Gastroesophageal sphincter (tissue), 4 donors: ENCODE measurements around the gene COL18A1. TPM values are rescaled to one million over a fixed set of nuclear protein-coding genes. Genes with fewer than 3 reads are reported as not detected.

Experiments used
- ATAC-seq: fragments of 150-250 bp; one replicate; pipeline ENCODE4 v1.9.1; 2016; ENCODE audit warnings: mild to moderate bottlenecking, moderate library complexity
- H3K27ac ChIP-seq, 4 donors: fragments of 200-600 bp; sonication (generic) in 3 of 4; 1 replicate in 3 of 4; 2 replicates in 1 of 4; pipeline ENCODE4 v1.5.1; 2016 to 2019
- H3K27me3 ChIP-seq: fragments of 200-600 bp; sonication (generic); one replicate; pipeline ENCODE4 v1.5.1; 2019
- H3K36me3 ChIP-seq, 2 donors: fragments of 200-600 bp; sonication (generic); one replicate each; pipeline ENCODE4 v1.5.1; 2019; ENCODE audit warnings: control low read depth in 1 of 2
- H3K4me1 ChIP-seq, 3 donors: fragments of 200-600 bp; sonication (generic); 1 replicate in 2 of 3; 2 replicates in 1 of 3; pipeline ENCODE4 v1.5.1; 2016 to 2019; ENCODE audit warnings: control low read depth in 2 of 3
- H3K4me3 ChIP-seq, 2 donors: fragments of 200-600 bp; sonication (generic); one replicate each; pipeline ENCODE4 v1.5.1; 2019; ENCODE audit warnings: mild to moderate bottlenecking in 1 of 2, moderate library complexity in 1 of 2
- H3K9me3 ChIP-seq, 3 donors: fragments of 200-600 bp; sonication (generic); one replicate each; pipeline ENCODE4 v1.5.1; 2017 to 2019; ENCODE audit warnings: control low read depth in 2 of 3
- EP300 ChIP-seq: sonication (generic); formaldehyde crosslinking; IDR thresholded peaks from one replicate; pipeline ENCODE4 v1.6.1; 2017; ENCODE audit warnings: antibody characterized with exemption, mild to moderate bottlenecking
- POLR2A ChIP-seq, 2 donors: fragments of 450-650 bp; IDR thresholded peaks; one replicate each; pipeline ENCODE4 v1.6.1; 2017; ENCODE audit warnings: antibody characterized with exemption in 2 of 2, mild to moderate bottlenecking in 2 of 2, moderate library complexity in 1 of 2
- POLR2AphosphoS5 ChIP-seq: sonication (generic); formaldehyde crosslinking; IDR thresholded peaks from one replicate; pipeline ENCODE4 v1.6.1; 2017; ENCODE audit warnings: antibody characterized with exemption
- WGBS, 2 donors: methylation state at CpG; one replicate each; pipeline ENCODE4 v1.1.5; 2018; ENCODE audit warnings: low coverage in 1 of 2; 5-methylcytosine and 5-hydroxymethylcytosine counted together
- total RNA-seq, 4 donors: library from RNA; depleted of rRNA; stranded (reverse); fragments of >200 nt; gene quantifications; one replicate each; pipeline ENCODE4 v1.1.0, GENCODE V29; 2016
- TF ChIP-seq, protein P1 (sequence below), 4 experiments: fragments of 200-600 bp in 2 of 4; fragments of 450-650 bp in 2 of 4; sonication (generic) in 1 of 4; IDR thresholded peaks; one replicate each; pipeline ENCODE4 v1.5.1; 2017 to 2019; ENCODE audit warnings: antibody characterized with exemption in 4 of 4, mild to moderate bottlenecking in 2 of 4, moderate library complexity in 2 of 4

The COL18A1 gene
- total RNA-seq, 4 donors from 2014 or later: 69.3 to 116 (median 78.4) TPM

DNA sequence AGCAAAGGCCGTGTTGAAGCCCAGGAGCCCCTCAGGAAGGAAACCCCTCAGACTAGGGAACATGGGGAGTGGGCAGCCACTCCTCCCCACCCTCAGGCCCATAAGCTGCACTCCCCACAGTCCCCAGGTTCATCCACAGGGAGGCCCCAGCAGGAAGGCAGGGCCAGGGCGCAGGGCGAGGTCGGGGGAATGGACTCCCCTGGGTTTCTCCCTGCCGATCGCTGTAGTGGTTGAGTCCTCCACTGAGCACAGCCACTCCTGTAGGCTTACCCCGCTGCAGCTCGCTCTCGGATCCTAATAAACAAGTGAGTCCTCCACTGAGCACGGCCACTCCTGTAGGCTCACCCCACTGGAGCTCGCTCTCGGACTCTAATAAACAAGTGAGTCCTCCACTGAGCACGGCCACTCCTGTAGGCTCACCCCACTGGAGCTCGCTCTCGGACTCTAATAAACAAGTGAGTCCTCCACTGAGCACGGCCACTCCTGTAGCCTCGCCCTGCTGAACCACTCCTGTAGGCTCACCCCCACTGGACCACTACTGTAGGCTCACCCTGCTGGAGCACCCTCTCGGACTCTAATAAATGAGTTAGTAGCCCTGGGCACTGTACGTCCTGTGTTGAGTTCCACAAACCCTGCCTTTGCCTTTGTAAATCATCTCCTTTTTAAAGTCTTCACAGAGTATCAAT, 16.2 kb upstream of the COL18A1 start:
- peaks cover 22% of the 10 kb centered on the region for H3K27me3 ChIP-seq
- H3K27ac ChIP-seq: peak overlapping the region in 1 of 4 donors; percentile 29
- TF ChIP-seq, protein P1, sequence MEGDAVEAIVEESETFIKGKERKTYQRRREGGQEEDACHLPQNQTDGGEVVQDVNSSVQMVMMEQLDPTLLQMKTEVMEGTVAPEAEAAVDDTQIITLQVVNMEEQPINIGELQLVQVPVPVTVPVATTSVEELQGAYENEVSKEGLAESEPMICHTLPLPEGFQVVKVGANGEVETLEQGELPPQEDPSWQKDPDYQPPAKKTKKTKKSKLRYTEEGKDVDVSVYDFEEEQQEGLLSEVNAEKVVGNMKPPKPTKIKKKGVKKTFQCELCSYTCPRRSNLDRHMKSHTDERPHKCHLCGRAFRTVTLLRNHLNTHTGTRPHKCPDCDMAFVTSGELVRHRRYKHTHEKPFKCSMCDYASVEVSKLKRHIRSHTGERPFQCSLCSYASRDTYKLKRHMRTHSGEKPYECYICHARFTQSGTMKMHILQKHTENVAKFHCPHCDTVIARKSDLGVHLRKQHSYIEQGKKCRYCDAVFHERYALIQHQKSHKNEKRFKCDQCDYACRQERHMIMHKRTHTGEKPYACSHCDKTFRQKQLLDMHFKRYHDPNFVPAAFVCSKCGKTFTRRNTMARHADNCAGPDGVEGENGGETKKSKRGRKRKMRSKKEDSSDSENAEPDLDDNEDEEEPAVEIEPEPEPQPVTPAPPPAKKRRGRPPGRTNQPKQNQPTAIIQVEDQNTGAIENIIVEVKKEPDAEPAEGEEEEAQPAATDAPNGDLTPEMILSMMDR (IDR thresholded peaks at IDR 0.05): no peak
- TF ChIP-seq POLR2A (IDR thresholded peaks at IDR 0.05): no peak
- no peak for TF ChIP-seq EP300
- no peak for TF ChIP-seq POLR2AphosphoS5
- H3K4me1 ChIP-seq: peaks cover 0 to 21% (median 11%) of the 10 kb centered on the region in 3 donors
- H3K36me3 ChIP-seq: no peaks in the 10 kb centered on the region
- WGBS, 2 donors: 83 to 100% methylated on average over 1 to 13 of the region's 19 CpGs
- no peak overlapping the region for H3K4me3 ChIP-seq
- no peak for ATAC-seq
- no peaks in the 10 kb centered on the region for H3K9me3 ChIP-seq

DNA sequence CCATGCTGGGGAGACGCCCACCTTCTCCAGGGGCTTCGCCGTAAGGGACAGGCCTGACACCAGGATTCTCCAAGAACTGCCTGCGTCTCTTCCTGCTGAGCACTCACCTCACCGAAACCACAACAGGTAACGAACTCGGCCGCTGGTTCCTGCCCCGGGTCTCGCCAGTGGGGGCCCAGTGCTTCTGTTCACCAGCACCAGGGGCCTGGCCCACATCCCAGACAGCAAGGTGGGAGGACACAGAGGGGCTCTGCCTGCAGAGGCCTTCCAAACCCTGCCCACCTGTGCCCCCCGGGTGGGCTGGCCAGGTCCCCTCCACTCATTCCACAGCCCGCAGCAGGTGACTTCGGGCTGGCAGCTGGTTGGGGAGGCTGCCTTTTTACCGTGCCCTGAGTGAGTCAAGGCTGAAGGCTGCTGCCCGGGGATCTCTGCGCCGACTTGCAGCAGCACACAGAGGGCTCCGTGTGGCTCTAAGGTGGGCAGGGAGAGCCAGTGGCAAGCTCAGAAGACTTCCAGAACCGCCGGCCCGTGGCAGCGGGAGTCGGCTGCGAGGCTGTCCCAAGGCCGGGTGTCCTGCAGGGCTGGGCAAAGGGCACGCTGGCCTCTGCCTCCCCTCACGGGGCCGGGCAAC, 14.7 kb upstream of the COL18A1 start:
- H3K4me3 ChIP-seq: no peak overlapping the region
- TF ChIP-seq POLR2A (IDR thresholded peaks at IDR 0.05) (no peak), EP300 (no peak), POLR2AphosphoS5 (no peak)
- TF ChIP-seq, protein P1 (IDR thresholded peaks at IDR 0.05): no peak
- H3K36me3 ChIP-seq: no peaks in the 10 kb centered on the region
- no peak overlapping the region for H3K27ac ChIP-seq
- no peak for ATAC-seq
- no peaks in the 10 kb centered on the region for H3K9me3 ChIP-seq
- peaks cover 0 to 21% (median 11%) of the 10 kb centered on the region in 3 donors for H3K4me1 ChIP-seq
- H3K27me3 ChIP-seq: peaks cover 17% of the 10 kb centered on the region
- 52% methylated on average over 2 of the region's 28 CpGs; no CpG with 5 or more reads in 1 of the 2 donors for WGBS, 2 donors

GRCh38 chr21:45390831-45391742, 13.9 kb upstream of the COL18A1 start:
- ATAC-seq: no peak
- Histone ChIP-seq H3K36me3 (no peaks in the 10 kb centered on the region), H3K4me1 (peaks cover 0 to 20% (median 11%) of the 10 kb centered on the region in 3 donors), H3K27me3 (peaks cover 17% of the 10 kb centered on the region), H3K27ac (no peak overlapping the region), H3K4me3 (no peak overlapping the region), H3K9me3 (no peaks in the 10 kb centered on the region)
- TF ChIP-seq, protein P1 (IDR thresholded peaks at IDR 0.05): no peak
- WGBS, 2 donors: 40 to 93% methylated on average over 1 to 6 of the region's 32 CpGs

DNA sequence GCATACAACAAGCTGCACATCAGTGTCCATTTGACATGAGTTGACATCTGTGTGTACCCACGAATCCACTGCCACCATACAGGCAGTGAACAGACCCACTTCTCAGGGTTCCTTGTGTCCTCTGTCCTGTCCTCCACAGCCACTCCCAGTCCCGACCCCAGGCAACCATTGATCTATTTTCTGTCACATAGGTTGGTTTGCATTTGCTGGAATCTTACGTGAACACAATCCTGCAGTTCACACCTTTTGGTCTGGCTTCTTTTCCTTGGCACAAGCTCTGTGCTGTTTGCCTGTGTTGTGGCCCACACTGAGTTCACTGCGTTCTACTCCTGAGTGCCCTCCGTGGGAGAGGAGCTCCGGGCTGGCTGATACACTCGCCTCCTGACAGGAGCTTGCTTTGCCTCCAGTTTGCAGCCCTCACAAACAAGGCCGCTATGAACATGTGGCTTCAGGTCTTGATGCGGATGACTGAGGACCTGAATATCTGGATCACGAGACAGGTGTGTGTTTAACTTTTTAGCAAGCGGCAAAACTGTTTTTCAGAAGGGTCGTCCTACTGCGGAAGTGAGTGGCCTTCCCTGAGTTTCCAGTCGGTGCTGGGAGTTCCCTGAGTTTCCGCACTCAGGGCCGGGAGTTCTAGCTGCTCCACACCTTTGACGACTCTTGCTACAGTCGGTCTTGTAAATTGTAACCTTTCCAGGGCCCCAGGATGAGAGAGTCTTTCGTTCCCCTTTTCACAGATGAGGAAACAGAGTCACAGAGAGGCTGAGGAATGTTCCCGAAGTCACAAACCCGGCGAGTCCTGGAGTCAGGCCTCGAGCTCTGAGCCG, 13.0 kb upstream of the COL18A1 start:
- no peak for ATAC-seq
- Histone ChIP-seq H3K9me3 (no peaks in the 10 kb centered on the region), H3K4me3 (no peak overlapping the region), H3K27me3 (peaks cover 17% of the 10 kb centered on the region), H3K36me3 (no peaks in the 10 kb centered on the region), H3K27ac (no peak overlapping the region), H3K4me1 (peaks cover 0 to 11% (median 4%) of the 10 kb centered on the region in 3 donors)
- WGBS, 2 donors: 84 to 92% methylated on average over 6 to 7 of the region's 24 CpGs
- TF ChIP-seq EP300 (no peak), POLR2AphosphoS5 (no peak), POLR2A (IDR thresholded peaks at IDR 0.05) (no peak)
- TF ChIP-seq, protein P1 (IDR thresholded peaks at IDR 0.05): no peak
